GM23338 (cell line): Measurements from ENCODE around the gene ME3.

Source experiments
- EZH2 ChIP-seq: fragments of 200-600 bp; sonication (generic); IDR thresholded peaks from one replicate; pipeline ENCODE4 v1.8.0; 2017; ENCODE audit warnings: antibody characterized with exemption, mild to moderate bottlenecking, low read depth; ENCODE audit not compliant: unreplicated experiment
- NANOG ChIP-seq: IDR thresholded peaks from 2 replicates; pipeline ENCODE4 v1.6.1; 2016; ENCODE audit warnings: antibody characterized with exemption, borderline replicate concordance
- POLR2AphosphoS5 ChIP-seq: IDR thresholded peaks from 2 replicates; pipeline ENCODE4 v1.6.1; 2016; ENCODE audit warnings: antibody characterized with exemption, low read depth

GRCh38 chr11:86571273-86571948 is 101.0 kb downstream of the ME3 start:
- TF ChIP-seq NANOG (no peak), EZH2 (no peak), POLR2AphosphoS5 (no peak)
